Body of pancreas (tissue), 4 donors: ENCODE data around the gene OR7G3. TPM values are rescaled to one million over a fixed set of nuclear protein-coding genes. Genes with fewer than 3 reads are reported as not detected.

Experiments
- ATAC-seq: fragments of 150-250 bp; one replicate; pipeline ENCODE4 v1.9.1; 2016
- DNase-seq, 4 donors: peaks; one replicate each; pipeline ENCODE4 v3.0.0-alpha.2; 2019
- H3K27ac ChIP-seq, 4 donors: fragments of 200-600 bp; sonication (generic); 1 replicate in 3 of 4; 2 replicates in 1 of 4; pipeline versions ENCODE4 v1.5.1 to v1.6.1; 2016 to 2019; ENCODE audit warnings: mild to moderate bottlenecking in 1 of 4, mixed read lengths in 1 of 4, moderate library complexity in 1 of 4
- H3K27me3 ChIP-seq, 2 donors: fragments of 200-600 bp; sonication (generic); one replicate each; pipeline ENCODE4 v1.6.0; 2016; ENCODE audit warnings: mild to moderate bottlenecking in 1 of 2
- H3K36me3 ChIP-seq, 2 donors: fragments of 200-600 bp; sonication (generic); replicated peaks in 1 of 2; 2 replicates each; pipeline ENCODE4 v1.5.1; 2016; ENCODE audit warnings: low read depth in 2 of 2; ENCODE audit not compliant: insufficient read depth in 1 of 2
- H3K4me1 ChIP-seq: fragments of 200-600 bp; sonication (generic); one replicate; pipeline ENCODE4 v1.6.0; 2016
- H3K4me3 ChIP-seq, 2 donors: fragments of 200-600 bp; sonication (generic); 1 replicate in 1 of 2; 2 replicates in 1 of 2; pipeline ENCODE4 v1.5.1; 2016 to 2019
- H3K9me3 ChIP-seq, 3 donors: fragments of 200-600 bp; sonication (generic); 1 replicate in 2 of 3; 2 replicates in 1 of 3; pipeline ENCODE4 v1.5.1; 2016
- CTCF ChIP-seq, 7 experiments: fragments of 450-650 bp in 4 of 7; fragments of 200-600 bp in 3 of 7; sonication (generic) in 3 of 7; IDR thresholded peaks; one replicate each; pipeline ENCODE4 v1.5.1; 2016 to 2019; ENCODE audit warnings: antibody characterized with exemption in 7 of 7
- POLR2A ChIP-seq, 3 donors: fragments of 450-650 bp; IDR thresholded peaks; one replicate each; pipeline ENCODE4 v1.6.1; 2016; ENCODE audit warnings: antibody characterized with exemption in 3 of 3, mild to moderate bottlenecking in 2 of 3
- WGBS, 2 donors: methylation state at CpG; one replicate each; pipeline ENCODE4 v1.1.5; 2017; 5-methylcytosine and 5-hydroxymethylcytosine counted together
- intact Hi-C: fragments of 100-400 bp; cut with DNase I; formaldehyde crosslinking; loops from one replicate; pipeline ENCODE4 v1.15.1; 2023
- small RNA-seq: library from RNA; depleted of rRNA; stranded (forward); fragments of <200 nt; gene quantifications from one replicate; pipeline ENCODE3, GENCODE V24; 2016
- total RNA-seq, 2 donors: library from RNA; depleted of rRNA; stranded (reverse); fragments of >200 nt; gene quantifications; one replicate each; pipeline ENCODE4 v1.1.0, GENCODE V29; 2016

Gene OR7G3
- total RNA-seq, 2 donors from 2014 or later: not detected

- intact Hi-C loops: no loop called here
- DNase-seq: no peak
- TF ChIP-seq CTCF (IDR thresholded peaks at IDR 0.05) (no peak), POLR2A (IDR thresholded peaks at IDR 0.05) (no peak)
- no peak within 1 kb of the TSS for H3K4me3 ChIP-seq
- H3K36me3 ChIP-seq: no peaks in the 10 kb centered on the region
- no peaks in the 10 kb centered on the region for H3K27me3 ChIP-seq
- H3K9me3 ChIP-seq: no peaks in the 10 kb centered on the region
- no peak within 1 kb of the TSS for H3K27ac ChIP-seq
- no peak for ATAC-seq
- 25 to 26% methylated on average over 2 of the region's 2 CpGs for WGBS, 2 donors
- H3K4me1 ChIP-seq: no peaks in the 10 kb centered on the region
These were observed 40.0 kb downstream of the OR7G3 start, which contains the start of gene OR1M1 for GRCh38 chr19:9086761-9087160. OR1M1 (plus strand) TSS chr19:9087061; CDS start chr19:9093245, 6,184 bp downstream.

GRCh38 chr19:9078651-9079050, 48.1 kb downstream of the OR7G3 start:
- ATAC-seq (no peak), DNase-seq (no peak)
- no peaks in the 10 kb centered on the region for H3K9me3 ChIP-seq
- H3K4me1 ChIP-seq: peaks cover 6% of the 10 kb centered on the region
- no peak overlapping the region for H3K27ac ChIP-seq
- H3K36me3 ChIP-seq: no peaks in the 10 kb centered on the region
- H3K27me3 ChIP-seq: no peaks in the 10 kb centered on the region
- intact Hi-C loops: loop anchor here (5.0 kb wide), 1 partner anchor 421 kb away; no protein-coding TSS in a partner anchor
- no peak overlapping the region for H3K4me3 ChIP-seq
- TF ChIP-seq POLR2A (IDR thresholded peaks at IDR 0.05) (no peak), CTCF (IDR thresholded peaks at IDR 0.05) (no peak)
- WGBS, 2 donors: 42 to 43% methylated on average over 4 of the region's 4 CpGs

GRCh38 chr19:9076901-9077300, 49.8 kb downstream of the OR7G3 start:
- no peak overlapping the region for H3K4me3 ChIP-seq
- H3K36me3 ChIP-seq: no peaks in the 10 kb centered on the region
- TF ChIP-seq CTCF (IDR thresholded peaks at IDR 0.05): no peak
- no peak for TF ChIP-seq POLR2A (IDR thresholded peaks at IDR 0.05)
- WGBS, 2 donors: 79 to 82% methylated on average over 2 to 10 of the region's 10 CpGs
- peaks cover 6% of the 10 kb centered on the region for H3K4me1 ChIP-seq
- no peak overlapping the region for H3K27ac ChIP-seq
- DNase-seq (no peak), ATAC-seq (no peak)
- intact Hi-C loops: loop anchor here (5.0 kb wide), 1 partner anchor 420 kb away; no protein-coding TSS in a partner anchor
- H3K9me3 ChIP-seq: no peaks in the 10 kb centered on the region
- H3K27me3 ChIP-seq: no peaks in the 10 kb centered on the region

Small RNA genes within 50 kb of the gene (small RNA-seq; reads per million reads assigned to genes)
- gene OR1M4P: not detected

Other genes with a start within 250 kb of the OR7G3 start
- under 1 TPM; 0.52 to 0.66 TPM for gene MUC16, start 116.5 kb downstream of the OR7G3 start, total RNA-seq
- not detected for gene OR1M1, start 39.9 kb downstream of the OR7G3 start, total RNA-seq
- gene OR7G2, start 19.5 kb downstream of the OR7G3 start, total RNA-seq: not detected
- not detected for gene OR7G1, start 11.2 kb downstream of the OR7G3 start, total RNA-seq
- 10 to 100 TPM; 21.0 to 30.3 TPM for gene ZNF317, start 13.4 kb upstream of the OR7G3 start, total RNA-seq
- gene OR7D2, start 52.0 kb upstream of the OR7G3 start, total RNA-seq: not detected
- gene OR7D4, start 92.6 kb upstream of the OR7G3 start, total RNA-seq: not detected
- gene OR7E24, start 124.0 kb upstream of the OR7G3 start, total RNA-seq: not detected
- 10 to 100 TPM in 1 of 2 donors, 1 to 10 TPM in 1; 3.4 to 13.5 TPM for gene ZNF699, start 182.9 kb upstream of the OR7G3 start, total RNA-seq
- gene ZNF559, start 197.2 kb upstream of the OR7G3 start, total RNA-seq: 1 to 10 TPM; 6.5 to 6.6 TPM
- gene ZNF177, start 236.1 kb upstream of the OR7G3 start, total RNA-seq: under 1 TPM; 0.66 to 0.78 TPM